Measurements from ENCODE around the gene AMMECR1L.
"Not testable (repeated sequence)": the region's sequence is repeated elsewhere in the genome, so short reads cannot be mapped to it uniquely, and the experiment has no call there.

DNA sequence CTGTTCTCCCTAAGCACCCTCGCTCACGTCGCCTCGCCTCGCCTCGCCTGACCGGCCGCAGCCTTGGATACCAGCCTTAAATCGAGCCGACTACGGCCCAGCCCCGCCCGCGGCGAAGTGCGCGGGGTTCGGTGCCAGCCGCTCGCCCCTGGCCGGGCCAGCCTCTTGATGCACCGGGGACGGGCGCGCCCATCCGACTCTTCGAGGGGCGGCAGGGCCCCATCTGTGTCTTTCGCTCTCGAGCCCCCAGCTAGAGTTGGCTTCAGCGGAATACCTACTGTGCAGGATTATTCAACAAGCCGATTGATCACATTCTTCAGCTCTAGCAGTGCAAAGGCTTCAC lies 808 bp upstream of the AMMECR1L start:
- TF ChIP-seq, protein P1, sequence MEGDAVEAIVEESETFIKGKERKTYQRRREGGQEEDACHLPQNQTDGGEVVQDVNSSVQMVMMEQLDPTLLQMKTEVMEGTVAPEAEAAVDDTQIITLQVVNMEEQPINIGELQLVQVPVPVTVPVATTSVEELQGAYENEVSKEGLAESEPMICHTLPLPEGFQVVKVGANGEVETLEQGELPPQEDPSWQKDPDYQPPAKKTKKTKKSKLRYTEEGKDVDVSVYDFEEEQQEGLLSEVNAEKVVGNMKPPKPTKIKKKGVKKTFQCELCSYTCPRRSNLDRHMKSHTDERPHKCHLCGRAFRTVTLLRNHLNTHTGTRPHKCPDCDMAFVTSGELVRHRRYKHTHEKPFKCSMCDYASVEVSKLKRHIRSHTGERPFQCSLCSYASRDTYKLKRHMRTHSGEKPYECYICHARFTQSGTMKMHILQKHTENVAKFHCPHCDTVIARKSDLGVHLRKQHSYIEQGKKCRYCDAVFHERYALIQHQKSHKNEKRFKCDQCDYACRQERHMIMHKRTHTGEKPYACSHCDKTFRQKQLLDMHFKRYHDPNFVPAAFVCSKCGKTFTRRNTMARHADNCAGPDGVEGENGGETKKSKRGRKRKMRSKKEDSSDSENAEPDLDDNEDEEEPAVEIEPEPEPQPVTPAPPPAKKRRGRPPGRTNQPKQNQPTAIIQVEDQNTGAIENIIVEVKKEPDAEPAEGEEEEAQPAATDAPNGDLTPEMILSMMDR (IDR thresholded peaks at IDR 0.05), result not testable (repeated sequence)
- not testable (repeated sequence) for TF ChIP-seq POLR2AphosphoS5, POLR2A (IDR thresholded peaks at IDR 0.05)
